Measurements from ENCODE around the gene HDAC11.

DNA sequence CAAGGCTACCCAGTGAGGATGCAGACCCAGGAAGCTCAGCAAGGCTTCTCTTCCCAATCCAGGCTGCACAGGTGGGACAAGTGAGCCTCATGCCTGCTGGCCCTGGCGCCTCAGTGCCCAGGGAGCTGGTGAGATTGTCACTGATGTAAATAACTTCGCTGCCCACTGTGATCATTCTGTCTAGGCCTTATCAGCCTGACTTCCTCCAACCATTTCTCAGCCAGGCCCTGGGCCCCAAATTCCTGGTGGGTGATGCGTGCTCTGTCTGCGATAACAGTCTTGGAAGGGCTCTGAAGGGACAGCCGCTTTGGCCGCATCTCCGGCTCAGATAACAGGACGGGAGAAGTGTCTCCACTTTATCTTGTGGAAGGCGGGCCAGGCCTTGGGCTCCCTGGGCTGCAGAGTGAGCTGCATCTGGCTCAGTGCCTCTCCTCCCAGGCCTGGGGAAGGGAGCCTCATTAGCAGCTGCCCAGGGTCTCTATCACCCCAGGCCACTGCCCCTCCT lies 66.6 kb downstream of the HDAC11 start:
- TF ChIP-seq, protein P1, sequence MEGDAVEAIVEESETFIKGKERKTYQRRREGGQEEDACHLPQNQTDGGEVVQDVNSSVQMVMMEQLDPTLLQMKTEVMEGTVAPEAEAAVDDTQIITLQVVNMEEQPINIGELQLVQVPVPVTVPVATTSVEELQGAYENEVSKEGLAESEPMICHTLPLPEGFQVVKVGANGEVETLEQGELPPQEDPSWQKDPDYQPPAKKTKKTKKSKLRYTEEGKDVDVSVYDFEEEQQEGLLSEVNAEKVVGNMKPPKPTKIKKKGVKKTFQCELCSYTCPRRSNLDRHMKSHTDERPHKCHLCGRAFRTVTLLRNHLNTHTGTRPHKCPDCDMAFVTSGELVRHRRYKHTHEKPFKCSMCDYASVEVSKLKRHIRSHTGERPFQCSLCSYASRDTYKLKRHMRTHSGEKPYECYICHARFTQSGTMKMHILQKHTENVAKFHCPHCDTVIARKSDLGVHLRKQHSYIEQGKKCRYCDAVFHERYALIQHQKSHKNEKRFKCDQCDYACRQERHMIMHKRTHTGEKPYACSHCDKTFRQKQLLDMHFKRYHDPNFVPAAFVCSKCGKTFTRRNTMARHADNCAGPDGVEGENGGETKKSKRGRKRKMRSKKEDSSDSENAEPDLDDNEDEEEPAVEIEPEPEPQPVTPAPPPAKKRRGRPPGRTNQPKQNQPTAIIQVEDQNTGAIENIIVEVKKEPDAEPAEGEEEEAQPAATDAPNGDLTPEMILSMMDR (IDR thresholded peaks at IDR 0.05; ENCODE audit: low read depth, low read length, missing input control): no peak
- TF ChIP-seq, protein P2, sequence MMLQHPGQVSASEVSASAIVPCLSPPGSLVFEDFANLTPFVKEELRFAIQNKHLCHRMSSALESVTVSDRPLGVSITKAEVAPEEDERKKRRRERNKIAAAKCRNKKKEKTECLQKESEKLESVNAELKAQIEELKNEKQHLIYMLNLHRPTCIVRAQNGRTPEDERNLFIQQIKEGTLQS (IDR thresholded peaks at IDR 0.05): no peak
- TF ChIP-seq HNF4A (conservative IDR thresholded peaks at IDR 0.05) (no peak), YY1 (IDR thresholded peaks at IDR 0.05) (no peak), RXRA (IDR thresholded peaks at IDR 0.05) (no peak), TAF1 (conservative IDR thresholded peaks at IDR 0.05) (no peak), NR2F2 (IDR thresholded peaks at IDR 0.05) (peak; percentile 28), RAD21 (IDR thresholded peaks at IDR 0.05) (no peak), GABPA (IDR thresholded peaks at IDR 0.05 in 1 of 2, conservative IDR thresholded peaks at IDR 0.05 in 1 of 2) (no peak), HNF4G (IDR thresholded peaks at IDR 0.05) (no peak), JUND (IDR thresholded peaks at IDR 0.05) (no peak), MAX (IDR thresholded peaks at IDR 0.05) (no peak), EGR1 (IDR thresholded peaks at IDR 0.05; ENCODE audit: low read depth in 2 of 2) (no peak)
